K562 (cell line): ENCODE results near the gene ZGLP1. TPM values are rescaled to one million over a fixed set of nuclear protein-coding genes. Genes with fewer than 3 reads are reported as not detected.
A peak's percentile ranks its signal among the peaks of the same experiment; 100 is the strongest.

Experiments used
- ARID2 ChIP-seq: fragments of 450-650 bp; IDR thresholded peaks from 2 replicates; pipeline ENCODE4 v1.6.1; 2017; ENCODE audit warnings: antibody characterized with exemption, mild to moderate bottlenecking
- CBX5 ChIP-seq: IDR thresholded peaks from 2 replicates; pipeline ENCODE4 v1.6.1; 2014; ENCODE audit warnings: low read depth, borderline replicate concordance
- CUX1 ChIP-seq: fragments of 200-800 bp; sonication (Bioruptor generic); IDR thresholded peaks from 2 replicates; pipeline ENCODE4 v1.6.1; 2016; ENCODE audit warnings: missing genetic modification characterization, missing compliant biosample characterization
- E2F1 ChIP-seq: sonication (generic); formaldehyde crosslinking; IDR thresholded peaks from 2 replicates; pipeline ENCODE4 v1.8.1; 2023; ENCODE audit warnings: mild to moderate bottlenecking, missing genetic modification reagents, moderate library complexity
- EZH2 ChIP-seq: IDR thresholded peaks from 2 replicates; pipeline ENCODE4 v1.6.1; 2012; ENCODE audit warnings: low read depth, mild to moderate bottlenecking, inconsistent platforms, low read length, borderline replicate concordance
- GTF3C2 ChIP-seq: IDR thresholded peaks from 3 replicates; pipeline ENCODE4 v1.6.1; 2011; ENCODE audit warnings: borderline replicate concordance, mild to moderate bottlenecking, moderate library complexity; ENCODE audit not compliant: insufficient read length; ENCODE audit errors: extremely low read depth
- KDM2B ChIP-seq: fragments of 250-450 bp; sonication (Bioruptor Pico); IDR thresholded peaks from 2 replicates; pipeline ENCODE4 v1.8.0; 2021; ENCODE audit warnings: mild to moderate bottlenecking, moderate library complexity
- RBM34 ChIP-seq: fragments of 200-400 bp; formaldehyde crosslinking; IDR thresholded peaks from 2 replicates; pipeline ENCODE4 v1.6.1; 2018; ENCODE audit warnings: low read length, borderline replicate concordance; ENCODE audit not compliant: insufficient read depth
- SMAD4 ChIP-seq: fragments of 250-450 bp; sonication (Bioruptor Pico); conservative IDR thresholded peaks from 2 replicates; pipeline ENCODE4 v1.8.0; 2021; ENCODE audit warnings: inconsistent platforms, mild to moderate bottlenecking, moderate library complexity
- USF1 ChIP-seq: sonication (generic); formaldehyde crosslinking; IDR thresholded peaks from 2 replicates; pipeline ENCODE4 v1.9.0; 2022; ENCODE audit warnings: mild to moderate bottlenecking, missing genetic modification reagents
- ZFP91 ChIP-seq: sonication (generic); formaldehyde crosslinking; IDR thresholded peaks from 2 replicates; pipeline ENCODE4 v1.8.0; 2022; ENCODE audit warnings: mild to moderate bottlenecking, missing genetic modification reagents
- ZNF140 ChIP-seq: fragments of 250-450 bp; sonication (Bioruptor Pico); IDR thresholded peaks from 2 replicates; pipeline ENCODE4 v1.8.0; 2021; ENCODE audit warnings: moderate library complexity, mild to moderate bottlenecking, inconsistent platforms
- ZNF232 ChIP-seq: sonication (generic); formaldehyde crosslinking; IDR thresholded peaks from 2 replicates; pipeline ENCODE4 v1.8.0; 2022; ENCODE audit warnings: mild to moderate bottlenecking, missing genetic modification reagents
- ZNF324 ChIP-seq: fragments of 250-450 bp; sonication (Bioruptor Pico); IDR thresholded peaks from 2 replicates; pipeline ENCODE4 v1.4.0; 2020; ENCODE audit warnings: mild to moderate bottlenecking
- ZNF445 ChIP-seq: fragments of 250-450 bp; sonication (Bioruptor Pico); IDR thresholded peaks from 2 replicates; pipeline ENCODE4 v1.4.0; 2020; ENCODE audit warnings: low read depth, mild to moderate bottlenecking, moderate library complexity
- polyA plus RNA-seq, 8 experiments: library from polyadenylated mRNA; depleted of rRNA in 4 of 8; stranded (reverse) in 5 of 8; unstranded in 3 of 8; fragments of >200 nt; fragmentation: Nextera tagmentation in 2 of 8; fragmentation: Illumina TruSeq in 1 of 8; extraction: Ambion mirVana in 2 of 8; extraction: Trizol in 1 of 8; gene quantifications; 2 replicates each; pipeline versions ENCODE4 v1.2.1 to v1.2.3, GENCODE V29; 2011 to 2014; ENCODE audit warnings: inconsistent platforms in 1 of 8, missing spikeins in 1 of 8
- total RNA-seq, 7 experiments: library from RNA; depleted of rRNA in 6 of 7; stranded (reverse); fragments of >200 nt in 6 of 7; fragmentation: Illumina TruSeq in 2 of 7; extraction: Trizol in 2 of 7; gene quantifications; 2 replicates each; pipeline versions ENCODE4 v1.2.1 to v1.2.3, GENCODE V29; 2011 to 2021; ENCODE audit warnings: low replicate concordance in 1 of 7

Gene ZGLP1
- total and polyA plus RNA-seq, 9 of the 15 experiments (the other 6 are each of a cell fraction or from before 2014, with no cell fraction given), result 0.24 to 4.5 (median 2.2) TPM

GRCh38 chr19:10292789-10293636 lies 16.6 kb downstream of the ZGLP1 start (continued):
- TF ChIP-seq ZNF324 (no peak), GTF3C2 (no peak), ARID2 (no peak), KDM2B (CRISPR knock-in tag) (no peak), ZFP91 (CRISPR knock-in tag) (no peak), CBX5 (no peak), ZNF140 (no peak), EZH2 (no peak), CUX1 (CRISPR knock-in tag) (no peak), ZNF232 (CRISPR knock-in tag) (no peak), USF1 (CRISPR knock-in tag) (no peak), ZNF445 (CRISPR knock-in tag) (no peak), SMAD4 (CRISPR knock-in tag) (peak; percentile 15; the same call in 1 of the 2 replicates), RBM34 (no peak), E2F1 (CRISPR knock-in tag) (no peak)
